ENCODE results near the gene RAPGEF4.

RAPGEF4 gene

DNA sequence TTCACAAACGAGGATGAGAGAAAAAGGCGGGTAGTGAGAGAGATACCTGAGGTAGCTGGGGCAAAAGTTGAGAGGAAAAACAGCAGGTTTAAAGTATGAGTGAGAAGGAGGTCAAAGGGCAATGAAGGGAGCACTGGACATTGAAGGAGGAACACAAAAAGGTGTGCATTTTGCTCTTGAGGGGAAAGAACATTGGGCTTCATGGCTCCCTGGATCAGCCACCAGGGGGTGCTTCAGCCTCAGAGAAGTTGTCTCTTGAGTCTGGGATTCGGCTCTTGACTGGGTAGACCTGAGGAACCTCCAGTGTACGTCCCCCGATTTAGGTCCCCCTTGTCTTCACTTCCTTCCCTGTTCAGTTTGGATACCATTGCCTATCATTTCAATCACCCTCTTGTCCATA, 128.5 kb downstream of the RAPGEF4 start:
- peak; percentile 26 for DNase-seq

GRCh38 chr2:172865422-172865821, 129.8 kb downstream of the RAPGEF4 start:
- DNase-seq = no peak

GRCh38 chr2:172869861-172870260, 134.2 kb downstream of the RAPGEF4 start:
- no peak for DNase-seq

- DNase-seq = no peak
These were observed 134.8 kb downstream of the RAPGEF4 start for GRCh38 chr2:172870396-172870795.

DNA sequence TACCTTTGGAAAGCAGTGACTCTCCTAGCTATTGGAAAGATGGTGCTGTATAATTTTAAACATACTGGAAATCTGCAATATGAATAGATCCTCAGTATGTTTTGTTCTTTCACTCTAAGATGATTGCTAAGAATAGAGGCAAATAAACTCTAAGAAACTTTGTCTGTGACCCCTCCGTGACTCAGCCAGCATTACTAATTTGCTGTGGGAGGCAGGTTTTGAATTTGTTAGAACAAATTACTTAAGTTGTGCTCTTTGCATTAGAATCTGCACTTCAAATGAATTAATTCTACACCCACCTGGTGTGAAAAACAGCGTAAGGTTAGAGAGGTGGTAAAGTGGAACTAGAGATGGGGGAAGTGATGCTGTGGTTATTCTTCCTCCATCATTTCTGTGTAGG, 142.2 kb downstream of the RAPGEF4 start:
- no peak for DNase-seq

GRCh38 chr2:172878260-172878659, 142.6 kb downstream of the RAPGEF4 start:
- DNase-seq = no peak

DNA sequence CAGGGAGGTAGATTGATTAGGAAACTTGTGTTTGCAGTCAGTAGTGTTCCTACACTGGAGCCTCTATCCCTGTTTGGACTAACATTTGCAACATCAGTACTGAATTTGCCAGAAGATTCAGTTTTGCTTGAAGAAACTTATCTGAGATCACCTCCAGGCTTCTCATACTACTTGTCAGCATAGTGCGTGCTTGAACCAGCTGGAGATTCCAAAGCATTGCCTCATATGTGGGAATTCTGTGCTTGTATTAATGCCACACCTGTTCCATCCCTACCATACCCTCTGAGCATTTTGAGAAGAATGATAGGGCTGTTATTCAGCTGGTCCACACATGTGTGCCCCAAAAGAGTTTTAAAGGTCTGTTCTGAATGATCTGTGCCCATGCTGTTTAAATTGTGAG, 148.7 kb downstream of the RAPGEF4 start:
- DNase-seq = no peak

GRCh38 chr2:172885996-172886395, 150.4 kb downstream of the RAPGEF4 start:
- DNase-seq = no peak

DNA sequence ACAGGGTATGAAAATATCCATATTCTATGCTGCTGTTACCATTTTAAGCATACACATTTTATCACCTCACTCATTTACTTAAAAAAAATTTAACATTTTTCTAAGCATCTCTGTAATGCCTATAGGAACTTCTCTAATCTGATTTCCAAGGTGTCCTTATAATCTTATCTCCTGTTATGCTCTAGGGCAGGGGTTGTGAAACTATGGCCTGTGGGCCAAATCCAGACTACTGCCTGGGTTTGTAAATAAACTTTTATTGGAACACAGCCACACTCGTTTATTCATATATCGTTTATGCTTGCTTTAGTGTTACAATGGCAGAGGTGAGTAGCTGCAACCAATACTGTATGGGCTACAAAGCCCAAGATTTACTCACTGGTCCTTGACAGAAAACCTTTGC, 151.6 kb downstream of the RAPGEF4 start:
- no peak for DNase-seq

DNA sequence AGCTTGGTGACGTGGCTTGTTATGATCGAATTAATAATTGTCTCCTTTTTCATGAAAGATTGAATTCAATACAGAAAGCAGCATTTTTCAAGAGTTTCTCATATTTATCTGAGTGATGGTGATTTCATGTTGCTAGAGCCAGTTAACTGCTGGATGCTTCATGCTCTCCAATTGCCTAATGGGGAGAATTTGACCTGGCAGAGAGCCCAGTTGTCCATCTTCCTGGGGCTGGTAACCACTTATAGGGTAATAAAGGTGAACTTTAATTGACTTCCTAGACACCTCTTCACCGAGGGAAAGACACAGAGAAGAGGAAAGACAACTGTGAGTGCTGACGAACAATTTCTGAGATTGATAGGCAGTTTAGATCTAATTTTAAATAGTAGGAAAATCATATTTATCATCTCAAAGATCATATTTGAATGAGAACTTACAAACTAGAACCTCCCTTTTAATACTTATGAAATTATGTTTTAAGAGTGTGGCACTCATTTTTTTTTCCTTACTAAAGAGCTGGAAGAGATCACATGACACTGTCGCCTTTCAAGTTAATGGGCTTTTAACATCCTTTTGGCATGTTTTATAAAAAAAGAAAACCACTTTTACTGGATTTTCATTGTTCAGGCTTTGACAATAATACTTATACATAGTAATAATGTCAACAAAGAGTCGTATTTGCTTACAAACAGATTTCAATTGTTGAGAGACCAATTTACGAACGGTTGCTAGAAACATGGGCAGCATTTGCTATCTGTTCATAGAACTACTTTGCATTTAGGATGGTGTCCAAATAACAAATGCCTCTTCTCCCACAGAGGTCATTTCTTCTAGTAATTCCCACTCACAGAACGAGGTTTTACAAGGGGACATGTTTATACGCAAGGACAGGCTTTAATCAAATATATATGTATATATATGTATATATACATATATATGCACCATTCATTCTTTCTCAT, 153.3 kb downstream of the RAPGEF4 start:
- no peak for DNase-seq

DNA sequence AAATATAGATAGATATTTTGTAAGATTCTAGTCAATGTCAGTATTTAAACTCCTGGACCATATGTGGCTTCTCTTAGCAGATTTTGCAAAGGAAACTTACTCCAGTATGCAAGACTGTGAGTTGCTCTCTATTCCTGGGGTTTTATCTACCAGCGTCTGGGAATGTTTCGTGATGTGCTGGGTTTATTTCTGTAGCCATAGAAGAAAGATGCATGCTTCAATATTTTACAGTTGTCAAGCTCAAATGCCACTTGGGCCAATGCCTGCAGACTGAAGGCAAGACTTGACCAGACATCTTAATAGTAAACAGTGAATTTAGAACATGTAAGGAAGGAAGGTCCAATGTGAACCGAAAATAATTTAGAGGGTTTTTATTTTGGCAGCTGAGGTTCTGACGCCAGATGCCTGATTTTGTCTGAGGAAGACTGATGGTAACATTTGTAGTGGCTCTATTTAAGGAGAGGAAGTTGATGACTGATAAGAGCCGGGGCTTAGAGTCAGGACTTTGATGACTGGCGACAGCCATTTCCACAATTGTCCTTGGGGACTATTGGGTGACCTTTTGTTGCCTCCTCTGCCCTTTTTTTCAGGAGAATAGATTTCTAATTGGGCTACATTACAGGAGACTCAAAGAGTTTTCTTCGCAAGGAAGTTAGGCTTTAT, 154.3 kb downstream of the RAPGEF4 start:
- DNase-seq = no peak

DNA sequence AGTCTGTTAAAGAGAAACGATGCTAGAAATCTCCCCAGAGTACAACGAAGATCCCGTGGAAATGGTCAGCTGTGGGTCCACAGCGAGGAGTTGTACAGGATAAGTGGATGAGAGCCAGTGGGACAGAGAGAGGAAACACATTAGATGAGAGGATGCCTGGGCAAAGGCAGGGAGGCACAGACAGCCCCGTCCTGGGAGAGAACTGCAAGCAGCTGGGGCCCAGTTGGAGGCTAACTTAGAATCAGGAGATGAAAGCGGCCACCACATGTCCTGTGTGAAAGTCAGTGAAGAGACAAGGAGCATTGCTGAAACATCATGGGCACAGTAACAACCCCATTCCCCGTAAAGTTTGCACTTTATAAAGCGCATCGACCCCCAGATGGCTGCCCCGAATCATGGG, 157.5 kb downstream of the RAPGEF4 start:
- no peak for DNase-seq

DNA sequence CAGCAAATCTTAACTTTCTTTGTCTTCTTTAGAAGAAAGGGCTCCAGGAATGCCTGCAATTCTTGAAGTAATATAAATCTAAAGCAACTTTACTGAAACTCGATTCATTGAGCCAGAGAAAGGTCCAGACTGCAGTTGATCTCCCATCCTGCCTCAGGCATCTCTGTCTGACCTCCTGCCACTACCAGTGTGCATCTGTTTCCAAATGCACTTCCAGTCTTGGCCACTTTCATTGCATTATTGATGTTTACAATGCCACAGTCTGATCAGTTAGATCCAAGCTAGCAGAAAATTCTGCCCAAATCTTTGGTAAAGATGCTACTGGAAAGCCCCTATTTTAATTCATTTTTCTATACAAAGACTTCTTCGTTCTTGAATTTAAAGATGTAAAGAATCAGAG, 158.0 kb downstream of the RAPGEF4 start:
- DNase-seq = no peak

DNA sequence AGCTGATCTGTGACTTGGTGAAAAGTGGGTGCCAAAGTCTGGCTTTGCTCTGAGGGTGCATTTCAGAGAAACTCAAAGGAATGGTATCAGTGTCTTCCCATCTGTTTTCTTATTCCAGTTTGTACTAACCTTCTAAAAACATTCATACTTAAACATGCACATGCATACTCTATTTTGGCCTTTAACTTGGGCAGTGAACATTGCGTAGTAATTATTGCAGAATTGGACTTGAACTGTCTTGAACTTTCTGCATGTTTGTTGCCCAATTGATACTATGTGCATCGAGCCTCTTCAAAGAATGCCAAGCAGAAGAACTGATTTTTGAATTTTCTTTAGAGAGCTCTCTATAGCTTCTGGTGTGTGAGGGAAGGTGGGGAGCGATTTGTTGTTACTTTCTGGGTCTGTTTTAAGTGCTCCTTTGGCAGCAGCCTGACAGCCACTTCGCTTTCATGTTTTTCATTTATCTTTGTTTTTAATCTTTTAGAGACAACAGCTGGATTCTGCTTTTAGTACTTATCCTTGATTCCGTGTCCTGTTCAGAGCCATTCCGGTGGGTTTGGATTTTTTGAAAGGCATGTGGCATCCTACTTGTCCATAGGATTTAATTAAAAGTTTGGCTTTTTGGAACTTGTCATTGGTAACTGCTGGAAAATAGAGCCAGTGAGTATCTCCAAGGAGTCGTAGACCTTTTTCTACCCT, 159.2 kb downstream of the RAPGEF4 start:
- no peak for DNase-seq

DNA sequence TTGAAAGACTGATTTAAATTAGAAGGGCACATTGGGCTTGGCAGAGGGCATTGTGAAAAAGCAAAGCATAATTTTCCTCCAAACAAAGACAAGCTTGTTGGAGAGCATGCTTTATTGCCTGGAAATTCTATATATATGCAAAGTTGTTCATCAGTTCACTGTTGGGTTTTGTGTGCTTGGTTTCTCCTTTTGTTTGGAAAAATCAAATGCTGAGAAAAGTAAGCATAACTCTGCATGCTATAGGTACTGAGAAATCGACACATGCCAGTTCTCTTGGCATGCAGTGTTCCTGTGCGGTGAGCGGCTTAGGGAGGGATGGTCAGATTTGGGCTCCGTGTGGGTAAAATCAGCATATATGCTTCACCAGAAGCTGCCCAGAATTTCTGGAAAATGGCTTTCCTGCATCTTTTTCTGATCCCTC, 161.0 kb downstream of the RAPGEF4 start:
- DNase-seq = no peak

DNA sequence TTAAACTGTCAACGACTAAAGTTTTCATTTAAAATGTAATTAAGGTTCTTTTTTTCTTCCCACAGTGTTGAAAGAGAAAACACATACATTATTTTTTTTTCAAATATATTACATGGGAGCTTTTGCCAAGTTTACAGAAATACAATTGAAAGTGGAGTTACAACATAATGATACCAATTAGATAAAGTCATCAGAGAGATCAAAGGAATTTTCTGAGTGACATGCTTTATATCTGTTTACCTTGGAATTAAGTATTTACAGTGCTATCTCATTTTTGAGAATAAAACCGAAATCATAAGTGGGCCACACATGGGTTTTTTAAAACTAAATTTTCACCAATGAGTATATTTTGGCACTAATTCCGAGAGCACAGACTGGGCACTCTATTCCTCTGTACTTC, 165.2 kb downstream of the RAPGEF4 start:
- DNase-seq = no peak

- no peak for DNase-seq
These were observed 166.3 kb downstream of the RAPGEF4 start for GRCh38 chr2:172901913-172902312.

GRCh38 chr2:172904236-172904635, 168.6 kb downstream of the RAPGEF4 start:
- no peak for DNase-seq

GRCh38 chr2:172905937-172906811, 170.5 kb downstream of the RAPGEF4 start:
- DNase-seq = no peak

DNA sequence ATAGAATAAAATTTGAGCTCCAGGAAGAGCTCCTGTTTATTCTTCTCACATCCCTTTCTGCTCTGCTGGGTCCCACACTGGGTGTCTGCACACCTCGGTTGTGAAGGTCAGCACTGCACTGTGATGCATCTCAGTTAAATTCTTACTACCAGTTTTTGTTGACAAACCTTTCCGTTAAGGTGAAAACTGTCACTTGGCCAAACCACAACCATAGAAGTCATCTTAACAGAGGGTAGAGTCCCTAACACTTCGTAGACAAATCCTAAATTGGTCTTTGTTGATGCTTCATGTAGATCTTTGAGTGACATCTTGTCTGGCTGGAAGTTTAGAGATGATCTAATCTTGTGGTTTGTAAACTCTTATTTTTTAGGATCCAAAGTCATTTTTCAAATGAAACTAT, 172.6 kb downstream of the RAPGEF4 start:
- DNase-seq = no peak

GRCh38 chr2:172909454-172909853, 173.8 kb downstream of the RAPGEF4 start:
- DNase-seq = no peak

DNA sequence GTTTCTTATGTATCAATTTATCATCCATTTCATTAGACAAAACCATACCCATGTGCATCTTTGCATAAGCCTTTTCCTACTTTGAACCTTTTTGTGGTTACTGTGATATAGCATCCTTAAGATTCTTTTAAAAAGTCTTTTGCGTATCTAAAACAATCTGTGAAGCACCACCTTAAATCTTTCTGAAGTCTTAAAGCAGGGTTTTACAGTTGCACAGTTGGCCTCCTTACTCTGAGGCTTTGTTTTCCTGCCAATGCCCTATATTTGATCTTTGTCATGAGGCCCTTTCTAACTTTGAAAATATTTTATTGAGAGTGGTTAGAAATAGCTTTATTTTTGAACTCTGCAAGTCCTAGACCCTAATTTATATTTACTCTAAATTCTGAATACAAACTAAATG, 176.6 kb downstream of the RAPGEF4 start:
- DNase-seq = no peak
